Activated CD4-positive, alpha-beta memory T cell treated with anti-CD3 and anti-CD28 coated beads, Interleukin-2, amount 10 ng/mL, durations not matched to agents 7 days and 5 days (primary cell): Measurements from ENCODE around the gene TRPT1. TPM values are rescaled to one million over a fixed set of nuclear protein-coding genes. Genes with fewer than 3 reads are reported as not detected.

Source experiments
- CTCF ChIA-PET: fragments of 350-600 bp; sonication (Branson Sonifier 250); formaldehyde crosslinking; loops from one replicate; lab custom pipeline; 2021; ENCODE audit warnings: antibody characterized with exemption, inconsistent platforms; lab: Charles Lee
- POLR2A ChIA-PET: fragments of 350-600 bp; sonication (Branson Sonifier 250); formaldehyde crosslinking; loops from one replicate; lab custom pipeline; 2021; ENCODE audit warnings: antibody characterized with exemption; lab: Charles Lee
- DNase-seq: peaks from one replicate; pipeline ENCODE4 v3.0.0-alpha.2; 2020
- H3K27ac Mint-ChIP-seq: one replicate; pipeline ENCODE4 v1.8.0; 2021; ENCODE audit warnings: mild to moderate bottlenecking, mixed read lengths
- H3K27me3 Mint-ChIP-seq: one replicate; pipeline ENCODE4 v1.8.0; 2021; ENCODE audit warnings: mixed read lengths
- H3K36me3 Mint-ChIP-seq: one replicate; pipeline ENCODE4 v1.8.0; 2021; ENCODE audit warnings: low read depth, mixed read lengths
- H3K4me1 Mint-ChIP-seq: one replicate; pipeline ENCODE4 v1.8.0; 2021; ENCODE audit warnings: mixed read lengths
- H3K4me3 Mint-ChIP-seq: one replicate; pipeline ENCODE4 v1.8.0; 2021; ENCODE audit warnings: mild to moderate bottlenecking, mixed read lengths
- H3K9me3 Mint-ChIP-seq: one replicate; pipeline ENCODE4 v1.8.0; 2021; ENCODE audit warnings: mixed read lengths
- total RNA-seq, 2 experiments: library from RNA; stranded (reverse); gene quantifications; one replicate each; pipeline ENCODE4 v1.2.3, GENCODE V29; 2021

Gene TRPT1
- total RNA-seq, 2 experiments from 2014 or later, result 34.7 to 35.3 TPM

- peaks cover 3% of the 10 kb centered on the region for H3K9me3 Mint-ChIP-seq
- no peaks in the 10 kb centered on the region for H3K27me3 Mint-ChIP-seq
- no peak overlapping the region for H3K4me3 Mint-ChIP-seq
- H3K27ac Mint-ChIP-seq, result no peak overlapping the region
- peaks cover 58% of the 10 kb centered on the region for H3K4me1 Mint-ChIP-seq
- CTCF ChIA-PET, result interaction anchor here (1.0 to 1.4 kb wide), 3 partner anchors 23 to 28 kb away, joined by 3 read pairs; partner anchors contain the start of gene FERMT3
- DNase-seq, result no peak
- H3K36me3 Mint-ChIP-seq, result peaks cover 8% of the 10 kb centered on the region
- POLR2A ChIA-PET, result interaction anchor here (0.9 to 2.4 kb wide), 3 partner anchors 14 to 25 kb away, joined by 3 to 13 read pairs (median 6); partner anchors contain the start of gene FERMT3
Observed at GRCh38 chr11:64180891-64181290, 45.1 kb downstream of the TRPT1 start.

GRCh38 chr11:64178951-64179639 is 46.9 kb downstream of the TRPT1 start:
- Mint-ChIP-seq H3K9me3 (peaks cover 5% of the 10 kb centered on the region), H3K4me3 (no peak overlapping the region), H3K36me3 (peaks cover 7% of the 10 kb centered on the region), H3K27me3 (no peaks in the 10 kb centered on the region), H3K4me1 (peaks cover 50% of the 10 kb centered on the region), H3K27ac (no peak overlapping the region)
- POLR2A ChIA-PET, result interaction anchor here (2.4 kb wide), 1 partner anchor 13 kb away, joined by 6 read pairs; no protein-coding TSS in a partner anchor
- CTCF ChIA-PET, result interaction anchor here (1.0 kb wide), 1 partner anchor 10 kb away, joined by 3 read pairs; no protein-coding TSS in a partner anchor
- DNase-seq, result no peak

GRCh38 chr11:64178203-64178602 is 47.8 kb downstream of the TRPT1 start:
- DNase-seq, result no peak
- ChIA-PET POLR2A (interaction anchor here (2.4 kb wide), 1 partner anchor 12 kb away, joined by 6 read pairs; no protein-coding TSS in a partner anchor), CTCF (interaction anchor here (1.0 kb wide), 1 partner anchor 9 kb away, joined by 3 read pairs; no protein-coding TSS in a partner anchor)
- Mint-ChIP-seq H3K36me3 (peaks cover 9% of the 10 kb centered on the region), H3K27ac (no peak overlapping the region), H3K27me3 (no peaks in the 10 kb centered on the region), H3K4me1 (peaks cover 41% of the 10 kb centered on the region), H3K4me3 (no peak overlapping the region), H3K9me3 (peaks cover 7% of the 10 kb centered on the region)

- Mint-ChIP-seq H3K36me3 (peaks cover 6% of the 10 kb centered on the region), H3K27me3 (no peaks in the 10 kb centered on the region), H3K9me3 (peaks cover 7% of the 10 kb centered on the region), H3K4me1 (peaks cover 32% of the 10 kb centered on the region), H3K27ac (peak overlapping the region; percentile 65), H3K4me3 (no peak overlapping the region)
- CTCF ChIA-PET, result interaction anchor here (1.1 kb wide), 1 partner anchor 28 kb away, joined by 3 read pairs; no protein-coding TSS in a partner anchor
- peak; percentile 41 for DNase-seq
- POLR2A ChIA-PET, result interaction anchor here (2.4 to 3.6 kb wide), 2 partner anchors 8 to 10 kb away, joined by 6 to 20 read pairs; partner anchors contain the start of gene STIP1
Observed at GRCh38 chr11:64176751-64177150, 49.2 kb downstream of the TRPT1 start.

Other genes starting within 250 kb of the TRPT1 start
- 10 to 100 TPM; 86.8 to 93.6 TPM for gene OTUB1, start 239.7 kb downstream of the TRPT1 start, total RNA-seq
- gene FLRT1, start 190.3 kb downstream of the TRPT1 start, total RNA-seq, result under 1 TPM; 0.05 to 0.23 TPM
- 1 to 10 TPM; 8.8 to 9.1 TPM for gene MACROD1, start 60.1 kb downstream of the TRPT1 start, total RNA-seq
- 100 to 1,000 TPM; 258 to 269 TPM for gene STIP1, start 40.0 kb downstream of the TRPT1 start, total RNA-seq
- gene FERMT3, start 19.5 kb downstream of the TRPT1 start, total RNA-seq, result 100 to 1,000 TPM; 195 to 199 TPM
- gene NUDT22, start 88 bp upstream of the TRPT1 start, total RNA-seq, result 10 to 100 TPM; 84.8 to 90.6 TPM
- 10 to 100 TPM; 40.8 to 42.0 TPM for gene DNAJC4, start 4.4 kb upstream of the TRPT1 start, total RNA-seq
- 10 to 100 TPM; 49.1 to 58.5 TPM for gene VEGFB, start 8.4 kb upstream of the TRPT1 start, total RNA-seq
- 10 to 100 TPM; 26.4 to 27.9 TPM for gene FKBP2, start 14.9 kb upstream of the TRPT1 start, total RNA-seq
- 100 to 1,000 TPM in 1 of 2 experiments, 10 to 100 TPM in 1; 96.9 to 105 TPM for gene PPP1R14B, start 20.8 kb upstream of the TRPT1 start, total RNA-seq
- gene PLCB3, start 25.3 kb upstream of the TRPT1 start, total RNA-seq, result 10 to 100 TPM; 12.5 to 14.0 TPM
- 10 to 100 TPM; 36.5 to 39.2 TPM for gene BAD, start 58.5 kb upstream of the TRPT1 start, total RNA-seq
- 10 to 100 TPM; 31.4 to 37.9 TPM for gene GPR137, start 59.7 kb upstream of the TRPT1 start, total RNA-seq
- gene KCNK4, start 65.1 kb upstream of the TRPT1 start, total RNA-seq, result under 1 TPM in 1 of 2 experiments, not detected in 1; 0.15 TPM
- not detected for gene CATSPERZ, start 74.2 kb upstream of the TRPT1 start, total RNA-seq
- gene ESRRA, start 79.3 kb upstream of the TRPT1 start, total RNA-seq, result 10 to 100 TPM; 38.5 to 42.2 TPM
- gene TRMT112, start 91.4 kb upstream of the TRPT1 start, total RNA-seq, result 100 to 1,000 TPM; 137 to 145 TPM
- gene PRDX5, start 91.9 kb upstream of the TRPT1 start, total RNA-seq, result 100 to 1,000 TPM; 137 to 139 TPM
- 100 to 1,000 TPM in 1 of 2 experiments, 10 to 100 TPM in 1; 99.1 to 106 TPM for gene CCDC88B, start 114.0 kb upstream of the TRPT1 start, total RNA-seq
- gene RPS6KA4, start 133.0 kb upstream of the TRPT1 start, total RNA-seq, result 10 to 100 TPM; 40.2 to 43.5 TPM